Measurements from ENCODE around the gene UHMK1.

DNA sequence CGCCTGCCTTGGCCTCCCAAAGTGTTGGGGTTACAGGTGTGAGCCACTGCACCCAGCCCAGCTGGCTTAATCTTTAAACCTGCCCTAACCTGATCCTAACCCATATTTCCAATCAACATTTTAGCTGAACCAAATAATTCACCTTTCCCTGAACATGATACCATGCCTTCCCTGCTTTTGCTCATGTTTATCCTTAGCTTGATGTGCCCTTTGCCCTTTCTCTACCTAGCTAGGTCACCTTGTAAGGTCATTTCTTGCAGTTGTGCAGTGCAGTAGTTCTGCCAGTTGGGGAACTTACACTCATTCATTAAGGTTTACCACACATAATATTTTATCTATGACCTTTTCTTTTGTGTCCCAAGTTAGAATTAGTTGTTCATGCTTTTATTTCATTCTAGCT is 69.3 kb downstream of the UHMK1 start:
- no peak for TF ChIP-seq POLR2AphosphoS5 (IDR thresholded peaks at IDR 0.05; ENCODE audit: borderline replicate concordance, low read depth, low read length)
- no peak for TF ChIP-seq EZH2 (IDR thresholded peaks at IDR 0.05)

Measured in SK-N-MC (cell line).